ENCODE data around the gene PSMD3. TPM values are rescaled to one million over a fixed set of nuclear protein-coding genes. Genes with fewer than 3 reads are reported as not detected.
"Not testable (repeated sequence)": the region's sequence is repeated elsewhere in the genome, so short reads cannot be mapped to it uniquely, and the experiment has no call there.

Gene PSMD3
- total RNA-seq (2014; rRNA removed; shearing (Covaris generic)) = 165 and 172 TPM in 2 replicates

GRCh38 chr17:39980351-39981206, at the start of gene PSMD3:
TSS of gene PSMD3 (plus strand) at chr17:39980807. CDS start at chr17:39980971, 164 bp downstream.
- DNase-seq (ENCODE audit: low spot score) = peak; percentile 99

- no peak for DNase-seq (ENCODE audit: low spot score)
These were observed 46.7 kb upstream of the PSMD3 start for GRCh38 chr17:39933912-39934311.

DNA sequence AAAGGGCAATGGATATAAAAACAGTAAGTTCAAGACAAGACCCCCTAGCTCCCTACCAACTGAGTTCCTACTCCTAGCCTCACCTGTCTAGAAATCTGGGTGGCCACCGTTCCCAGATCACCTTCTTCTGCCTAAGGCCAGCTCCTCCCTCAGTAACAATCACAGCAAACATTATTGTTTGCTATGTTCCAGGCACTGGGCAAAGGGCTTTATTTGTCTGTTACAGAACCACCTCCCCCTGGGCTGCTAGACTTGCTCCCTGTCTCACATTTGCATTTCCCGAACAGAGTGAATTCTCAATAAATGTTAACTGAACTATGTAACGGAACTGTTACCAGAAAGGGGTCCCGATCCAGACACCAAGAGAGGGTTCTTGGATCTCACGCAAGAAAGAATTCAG, 46.3 kb upstream of the PSMD3 start:
- no peak for DNase-seq (ENCODE audit: low spot score)

- no peak for DNase-seq (ENCODE audit: low spot score)
These were observed 44.7 kb upstream of the PSMD3 start for GRCh38 chr17:39935909-39936308.

- no peak for DNase-seq (ENCODE audit: low spot score)
These were observed 43.2 kb upstream of the PSMD3 start for GRCh38 chr17:39937447-39937846.

DNA sequence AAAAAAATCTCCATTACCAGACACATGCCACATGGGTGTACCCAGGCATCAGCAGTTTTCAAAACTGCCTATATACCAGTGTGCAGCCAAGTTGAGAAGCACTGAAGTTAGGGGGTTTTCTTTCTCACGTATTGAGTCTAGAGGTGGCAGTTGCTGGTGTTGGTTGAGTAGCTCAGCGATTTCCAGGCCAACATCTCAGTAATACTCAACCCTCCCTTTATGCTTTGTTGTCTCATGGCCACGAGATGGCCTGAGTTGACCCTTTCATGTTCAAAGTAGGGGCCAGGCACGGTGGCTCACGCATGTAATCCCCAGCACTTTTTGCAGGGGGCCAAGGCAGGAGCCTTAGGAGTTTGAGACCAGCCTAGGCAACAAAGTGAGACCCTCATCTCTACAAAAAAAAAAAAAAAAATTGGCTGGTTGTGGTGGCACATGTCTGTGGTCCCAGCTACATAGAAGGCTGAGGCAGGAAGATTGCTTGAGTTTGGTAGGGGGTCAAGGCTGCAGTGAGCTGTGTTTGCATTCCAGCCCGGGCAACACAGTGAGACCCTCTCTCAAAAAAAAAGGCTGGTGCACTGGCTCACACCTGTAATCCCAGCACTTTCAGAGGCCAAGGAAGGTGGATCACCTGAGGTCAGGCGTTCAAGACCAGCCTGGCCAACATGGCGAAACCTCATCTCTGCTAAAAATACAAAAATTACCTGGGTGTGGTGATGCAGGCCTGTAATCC, 42.3 kb upstream of the PSMD3 start:
- no peak for DNase-seq (ENCODE audit: low spot score)

DNA sequence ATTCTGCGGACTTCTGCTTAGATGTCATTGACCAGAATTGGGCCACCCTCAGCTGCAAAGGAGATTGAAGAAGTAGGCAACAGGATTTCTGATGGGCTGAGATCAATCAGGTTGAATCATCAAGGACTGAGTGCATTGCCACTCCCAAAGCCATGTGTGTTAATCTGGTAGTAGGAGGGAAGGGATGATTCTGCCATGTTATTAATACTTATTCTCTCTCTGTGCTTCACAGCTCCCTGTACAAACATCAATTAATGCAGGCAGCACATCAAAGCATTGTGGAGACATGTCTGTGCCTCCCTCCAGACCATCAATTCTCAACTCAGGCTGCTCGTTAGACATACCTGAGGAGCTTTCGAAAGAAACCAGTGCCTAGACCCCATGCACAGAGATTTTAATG, 41.5 kb upstream of the PSMD3 start:
- no peak for DNase-seq (ENCODE audit: low spot score)

DNA sequence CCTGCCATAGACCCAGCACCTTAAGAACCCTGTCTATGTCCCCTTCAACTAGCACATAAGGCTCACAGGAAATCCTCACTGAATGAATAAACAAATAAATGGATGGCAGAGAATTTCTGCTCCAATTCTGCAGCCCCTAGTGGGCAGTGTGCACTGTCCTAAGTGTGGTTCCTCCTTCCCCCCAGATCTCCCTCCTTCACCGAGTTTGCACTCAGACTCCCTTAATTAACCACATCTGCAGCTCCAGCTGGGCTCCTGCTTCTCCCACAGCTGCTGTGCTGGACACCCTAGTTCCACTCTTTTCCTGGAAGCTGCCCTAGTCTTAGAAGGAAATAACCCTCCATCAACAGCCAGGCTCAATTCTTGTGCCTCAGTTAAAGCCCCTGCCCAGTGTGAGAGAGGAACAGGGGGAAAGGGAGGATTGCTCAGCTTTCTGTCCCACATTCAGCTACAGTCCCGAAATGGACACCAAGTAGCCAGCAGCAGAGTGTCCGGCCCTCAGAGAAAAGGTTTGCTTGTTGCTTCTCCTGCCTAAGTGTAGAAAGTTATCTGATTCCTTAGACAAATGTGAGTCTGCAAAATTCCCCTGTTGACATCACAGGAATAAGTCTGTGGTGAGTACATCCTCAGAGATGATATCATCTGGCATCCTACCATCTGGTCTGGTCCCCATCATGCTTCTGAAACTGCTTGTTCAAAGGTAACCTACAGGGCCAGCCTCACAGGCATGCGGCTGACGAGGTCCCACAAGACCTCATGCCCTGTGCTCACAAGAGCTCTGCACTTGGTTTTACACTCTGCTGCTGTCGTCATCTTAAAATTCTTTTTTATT, 40.8 kb upstream of the PSMD3 start:
- DNase-seq (ENCODE audit: low spot score) = peak; percentile 70

GRCh38 chr17:39943702-39944392, 36.8 kb upstream of the PSMD3 start:
- no peak for DNase-seq (ENCODE audit: low spot score)

DNA sequence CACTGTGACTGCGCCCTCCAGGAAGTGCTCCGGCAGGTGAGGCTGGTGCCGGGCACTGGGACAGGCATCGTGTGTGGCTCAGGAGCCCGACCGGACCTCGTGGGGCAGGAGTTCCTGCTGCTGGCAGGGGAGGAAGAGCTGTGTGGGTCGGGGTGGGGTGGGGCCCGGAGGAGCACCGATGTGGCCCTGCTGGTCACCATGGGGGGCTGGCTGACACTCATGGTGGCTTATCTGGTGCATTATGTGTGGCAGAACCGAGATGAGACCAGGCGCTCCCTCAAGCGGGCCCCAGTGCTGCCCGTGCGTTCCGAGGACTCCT, 36.3 kb upstream of the PSMD3 start:
- DNase-seq (ENCODE audit: low spot score) = no peak

GRCh38 chr17:39946551-39947330, 33.9 kb upstream of the PSMD3 start:
- no peak for DNase-seq (ENCODE audit: low spot score)

GRCh38 chr17:39948489-39948828, 32.1 kb upstream of the PSMD3 start:
- DNase-seq (ENCODE audit: low spot score) = not testable (repeated sequence)

GRCh38 chr17:39949028-39949427, 31.6 kb upstream of the PSMD3 start:
- DNase-seq (ENCODE audit: low spot score) = no peak

DNA sequence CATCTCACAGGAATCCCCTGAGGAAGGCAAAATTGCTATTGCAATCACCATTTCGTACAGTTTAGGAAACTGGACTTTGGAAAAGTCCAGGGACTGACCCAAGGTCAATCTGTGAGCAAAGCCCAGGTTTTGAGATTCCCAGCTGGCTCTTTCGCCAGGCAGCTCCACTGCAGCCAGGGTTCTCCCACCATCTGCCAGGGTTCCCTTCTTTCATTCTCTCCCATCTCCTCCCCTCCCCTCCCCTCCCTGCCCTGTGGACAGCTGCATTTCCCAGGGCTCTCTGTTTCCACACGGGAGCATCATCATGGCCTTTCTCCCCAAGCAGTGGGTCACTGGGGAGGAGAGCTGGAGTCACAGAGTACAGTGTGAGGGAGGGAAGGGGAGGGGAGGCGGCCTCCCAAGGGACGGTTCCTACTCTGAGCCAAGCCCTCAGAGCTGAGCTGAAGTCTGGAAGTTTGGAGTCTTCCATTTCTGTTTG, 29.7 kb upstream of the PSMD3 start:
- no peak for DNase-seq (ENCODE audit: low spot score)

DNA sequence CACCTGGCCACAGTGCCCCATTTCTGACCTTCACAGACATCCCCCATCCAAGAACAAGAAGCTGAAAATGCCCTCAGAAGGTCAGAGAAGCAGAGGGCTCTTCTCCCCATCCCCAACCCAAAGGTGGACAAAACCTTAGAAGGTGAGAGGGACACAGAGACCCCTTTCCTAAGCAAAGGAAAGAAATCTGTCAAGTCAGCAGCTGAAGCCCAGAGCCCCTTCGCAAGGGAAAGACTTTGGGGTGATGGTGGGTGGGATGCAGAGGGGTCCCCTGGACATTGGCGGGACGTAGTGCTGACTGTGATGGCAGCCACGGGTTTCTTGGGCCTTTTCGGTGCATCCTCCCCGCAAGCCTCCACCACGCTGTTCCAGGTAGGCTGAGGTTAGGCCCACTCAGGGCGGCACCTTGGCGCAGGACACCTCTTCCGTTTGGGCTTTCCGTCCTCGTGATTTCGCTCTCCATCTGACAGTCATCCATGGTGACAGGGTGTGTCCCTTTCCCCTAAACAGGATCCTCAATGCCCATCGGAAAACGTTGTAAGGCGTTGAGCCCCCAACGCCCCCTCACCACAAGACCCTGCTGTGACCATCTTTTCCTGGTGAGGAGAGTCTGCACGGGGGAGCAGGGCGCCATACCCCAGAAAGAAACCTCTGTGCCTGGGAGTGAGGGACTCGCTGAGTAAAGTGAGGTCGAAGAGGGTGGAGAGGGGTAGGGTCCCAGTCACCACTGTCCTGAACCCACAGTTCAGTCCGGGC, 28.5 kb upstream of the PSMD3 start:
- DNase-seq (ENCODE audit: low spot score) = no peak

DNA sequence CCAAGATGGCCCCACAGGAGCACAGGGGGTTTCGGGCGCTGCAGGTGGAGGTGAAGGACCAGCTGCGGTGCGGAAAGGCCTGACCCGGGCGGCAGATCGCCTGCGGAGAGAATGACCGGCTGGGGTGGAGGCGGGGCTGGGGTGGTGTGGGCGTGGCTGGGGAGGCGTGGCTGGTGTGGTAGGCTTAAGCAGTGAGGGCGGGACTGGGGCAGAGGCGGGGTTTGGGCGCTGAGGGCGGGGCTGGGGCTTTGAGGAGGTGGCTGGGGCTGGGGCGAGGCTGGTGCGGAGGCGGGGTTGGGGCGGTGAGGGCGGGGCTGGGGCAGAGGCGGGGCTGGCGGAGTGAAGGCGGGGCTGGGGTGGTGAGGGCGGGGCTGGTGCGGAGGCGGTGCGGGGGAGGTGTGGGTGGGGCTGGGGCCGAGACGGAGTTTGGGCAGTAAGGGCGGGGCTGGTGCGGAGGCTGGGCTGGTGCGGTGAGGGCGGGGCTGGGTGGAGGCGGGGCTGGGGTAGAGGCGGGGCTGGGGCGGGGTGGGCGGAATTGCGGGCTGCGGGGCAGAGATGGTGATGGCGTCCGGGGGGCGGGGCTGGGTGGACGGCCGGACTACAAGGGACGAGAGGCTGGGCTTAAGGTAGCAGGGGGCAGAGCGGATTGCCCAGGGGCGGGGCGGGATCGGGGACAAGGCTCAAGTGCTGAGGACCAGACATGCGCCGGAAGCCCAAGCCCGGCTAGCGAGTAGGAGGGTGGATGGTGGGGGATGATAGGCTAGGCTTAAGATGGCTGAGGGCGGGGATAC, 27.7 kb upstream of the PSMD3 start:
- peak; percentile 94 for DNase-seq (ENCODE audit: low spot score)

- no peak for DNase-seq (ENCODE audit: low spot score)
These were observed 27.1 kb upstream of the PSMD3 start for GRCh38 chr17:39953471-39953888.

DNA sequence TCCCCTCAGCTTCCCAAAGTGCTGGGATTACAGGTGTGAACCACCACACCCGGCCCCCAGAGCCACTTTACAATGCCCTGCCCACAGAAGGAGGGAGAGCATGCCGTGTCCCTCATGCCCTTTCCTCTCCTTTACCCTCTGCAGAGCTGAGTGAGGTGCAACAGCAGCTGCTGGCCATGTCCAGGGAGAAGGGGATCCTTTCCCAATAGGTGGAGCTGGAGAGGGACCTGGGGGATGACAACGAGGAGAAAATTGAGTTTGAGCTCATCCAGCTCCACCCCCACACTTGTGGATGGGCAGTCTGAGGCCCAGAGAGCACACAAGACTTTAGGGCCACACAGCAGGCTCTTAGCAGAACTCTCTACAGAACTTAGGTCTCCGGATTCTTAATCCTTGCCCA, 25.7 kb upstream of the PSMD3 start:
- DNase-seq (ENCODE audit: low spot score) = no peak

DNA sequence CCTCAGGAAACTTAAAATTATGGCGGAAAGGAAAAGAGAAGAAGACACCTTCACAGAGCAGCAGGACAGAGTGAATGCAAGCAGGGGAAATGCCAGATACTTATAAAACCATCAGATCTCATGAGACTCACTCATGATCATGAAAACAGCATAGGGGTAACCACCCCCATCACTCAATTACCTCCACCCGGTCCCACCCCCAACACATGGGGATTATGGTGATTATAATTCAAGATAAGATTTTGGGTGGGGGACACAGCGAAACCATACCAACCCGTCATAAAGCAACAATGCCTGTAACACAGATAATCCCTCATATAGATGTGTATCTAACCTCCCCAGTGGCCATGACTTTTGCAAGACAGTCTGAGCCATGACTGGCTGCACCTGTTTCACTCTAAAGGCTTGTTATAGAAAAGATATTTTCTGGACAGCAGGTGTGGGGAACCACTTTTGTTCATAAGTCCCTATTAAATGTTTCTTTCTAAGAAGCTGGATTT, 24.8 kb upstream of the PSMD3 start:
- DNase-seq (ENCODE audit: low spot score) = no peak

Measured in H4 (cell line).